EH (cell line): Measurements from ENCODE around the gene CTDNEP1.

Experiments used
- DNase-seq: peaks from one replicate; pipeline ENCODE4 v3.0.0-alpha.2; 2015; ENCODE audit warnings: low read depth

CTDNEP1 gene

GRCh38 chr17:7228920-7229319, 22.6 kb downstream of the CTDNEP1 start:
- no peak for DNase-seq

GRCh38 chr17:7226721-7227710, 24.5 kb downstream of the CTDNEP1 start:
- no peak for DNase-seq

DNA sequence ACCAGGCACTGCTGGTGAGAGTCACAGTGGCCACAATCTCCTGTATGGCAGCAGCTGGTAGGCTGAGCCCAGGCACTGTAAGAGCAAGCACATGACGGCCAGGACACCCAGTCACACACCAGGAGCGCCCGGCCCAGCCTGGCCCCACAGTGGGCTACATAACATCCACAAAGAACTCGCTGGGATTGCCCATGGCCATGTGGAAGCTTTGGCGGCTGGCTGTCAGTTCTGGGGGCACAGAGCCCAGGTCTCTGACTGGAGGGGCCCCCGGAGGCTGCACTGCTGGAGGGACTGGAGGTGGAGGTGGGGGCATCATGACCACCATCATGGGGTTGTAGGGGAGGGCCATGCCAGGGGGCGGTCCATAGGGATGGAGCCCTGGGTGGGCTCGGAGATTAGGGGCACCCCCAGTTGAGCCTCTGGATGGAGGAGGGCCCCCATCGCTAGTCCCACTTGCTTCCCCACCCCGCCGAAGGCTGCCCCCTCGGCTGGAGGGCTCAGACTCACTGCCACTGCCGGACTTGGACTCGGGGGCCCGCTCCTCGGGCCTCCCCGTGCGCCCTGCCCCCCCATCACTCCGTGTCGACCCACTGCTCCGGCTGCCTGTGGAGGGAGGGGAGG, 25.7 kb downstream of the CTDNEP1 start:
- DNase-seq = no peak

GRCh38 chr17:7224661-7225111, 26.8 kb downstream of the CTDNEP1 start:
- no peak for DNase-seq

DNA sequence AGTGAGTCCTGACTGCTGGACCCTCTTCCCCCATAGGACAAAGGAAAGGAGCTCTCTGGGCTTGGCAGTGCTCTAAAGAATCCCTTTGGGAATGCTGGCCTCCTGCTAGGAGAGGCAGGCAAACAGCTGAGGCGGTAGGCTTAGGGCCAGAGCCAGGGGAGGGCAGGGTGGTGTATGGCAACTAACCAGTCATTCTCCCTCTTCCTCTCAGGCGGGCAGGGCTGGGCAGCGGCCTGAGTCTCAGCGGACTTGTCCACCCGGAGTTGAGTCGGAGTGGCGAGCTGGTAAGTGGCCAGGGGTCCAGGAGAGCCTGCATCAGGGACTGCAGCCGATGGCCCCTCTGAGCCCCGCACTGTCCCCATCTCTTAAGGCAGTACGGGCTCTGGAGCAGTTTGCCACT, 27.4 kb downstream of the CTDNEP1 start:
- no peak for DNase-seq

DNA sequence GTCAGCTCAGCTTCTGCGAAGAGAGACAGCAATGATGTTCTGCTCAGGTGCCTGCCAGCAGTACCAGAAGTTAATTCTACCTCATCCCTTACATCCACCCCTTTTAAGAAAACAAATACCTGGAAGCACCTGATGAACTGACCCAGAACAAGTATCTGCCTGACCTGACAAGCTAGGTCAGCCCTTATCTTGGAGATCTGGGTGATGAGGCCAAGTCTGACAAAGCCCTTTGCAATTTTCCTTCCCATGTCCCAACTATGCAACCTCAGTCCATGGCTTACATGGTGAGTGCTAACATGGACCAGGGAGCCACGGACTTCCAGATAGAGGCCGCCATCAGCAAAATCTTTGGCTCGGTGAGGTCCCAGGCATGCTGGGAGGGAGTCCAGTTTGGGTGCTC, 28.2 kb downstream of the CTDNEP1 start:
- DNase-seq = no peak

DNA sequence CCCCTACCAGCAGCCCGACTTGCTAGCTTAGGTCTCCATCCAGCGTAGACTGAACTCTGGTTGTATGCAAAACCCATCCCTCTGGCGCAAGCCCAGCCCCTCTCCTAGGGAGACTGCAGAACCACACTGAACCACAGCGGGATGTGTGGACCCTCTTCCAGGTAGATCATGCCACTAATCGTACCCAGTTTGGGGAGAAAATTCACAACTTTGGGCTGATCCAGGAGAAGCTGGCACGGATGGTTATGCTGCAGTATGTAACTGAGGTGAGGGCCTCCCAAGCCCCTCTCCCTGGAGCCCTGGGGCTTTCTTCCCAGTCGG, 28.6 kb downstream of the CTDNEP1 start:
- no peak for DNase-seq

- DNase-seq = no peak
Measured at GRCh38 chr17:7222093-7222971, 29.2 kb downstream of the CTDNEP1 start.

DNA sequence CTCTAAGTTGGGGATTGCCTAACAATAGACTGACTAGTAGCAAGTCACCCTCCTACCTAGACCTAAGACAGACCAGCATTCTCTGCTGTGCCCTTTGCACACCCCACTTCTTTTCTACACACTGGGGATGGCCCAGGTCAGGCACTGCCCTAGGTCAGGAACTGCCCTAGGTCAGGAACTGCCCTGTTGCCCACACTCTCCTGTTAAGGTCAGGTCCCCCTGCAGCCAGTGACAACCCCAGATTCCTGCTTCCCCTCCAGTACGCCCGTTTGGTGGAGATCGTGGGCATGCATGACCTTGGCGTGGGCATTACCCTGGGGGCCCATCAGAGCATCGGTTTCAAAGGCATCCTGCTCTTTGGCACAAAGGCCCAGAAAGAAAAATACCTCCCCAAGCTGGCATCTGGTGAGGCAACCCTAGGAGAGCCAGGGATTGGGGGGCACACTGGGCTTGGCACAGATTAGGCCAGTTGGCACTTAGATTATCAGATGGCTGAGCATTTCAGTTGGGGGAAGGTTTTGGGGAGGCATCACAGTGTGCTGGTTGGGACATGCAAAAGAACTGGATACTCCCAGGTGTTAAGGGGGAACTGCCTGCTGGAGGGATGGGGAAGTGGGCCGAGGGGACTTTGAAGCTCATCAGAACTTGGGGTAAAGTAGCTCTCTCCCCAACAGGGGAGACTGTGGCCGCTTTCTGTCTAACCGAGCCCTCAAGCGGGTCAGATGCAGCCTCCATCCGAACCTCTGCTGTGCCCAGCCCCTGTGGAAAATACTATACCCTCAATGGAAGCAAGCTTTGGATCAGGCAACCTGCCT, 30.0 kb downstream of the CTDNEP1 start:
- no peak for DNase-seq

GRCh38 chr17:7220593-7221277, 30.8 kb downstream of the CTDNEP1 start:
- DNase-seq = peak; percentile 69

DNA sequence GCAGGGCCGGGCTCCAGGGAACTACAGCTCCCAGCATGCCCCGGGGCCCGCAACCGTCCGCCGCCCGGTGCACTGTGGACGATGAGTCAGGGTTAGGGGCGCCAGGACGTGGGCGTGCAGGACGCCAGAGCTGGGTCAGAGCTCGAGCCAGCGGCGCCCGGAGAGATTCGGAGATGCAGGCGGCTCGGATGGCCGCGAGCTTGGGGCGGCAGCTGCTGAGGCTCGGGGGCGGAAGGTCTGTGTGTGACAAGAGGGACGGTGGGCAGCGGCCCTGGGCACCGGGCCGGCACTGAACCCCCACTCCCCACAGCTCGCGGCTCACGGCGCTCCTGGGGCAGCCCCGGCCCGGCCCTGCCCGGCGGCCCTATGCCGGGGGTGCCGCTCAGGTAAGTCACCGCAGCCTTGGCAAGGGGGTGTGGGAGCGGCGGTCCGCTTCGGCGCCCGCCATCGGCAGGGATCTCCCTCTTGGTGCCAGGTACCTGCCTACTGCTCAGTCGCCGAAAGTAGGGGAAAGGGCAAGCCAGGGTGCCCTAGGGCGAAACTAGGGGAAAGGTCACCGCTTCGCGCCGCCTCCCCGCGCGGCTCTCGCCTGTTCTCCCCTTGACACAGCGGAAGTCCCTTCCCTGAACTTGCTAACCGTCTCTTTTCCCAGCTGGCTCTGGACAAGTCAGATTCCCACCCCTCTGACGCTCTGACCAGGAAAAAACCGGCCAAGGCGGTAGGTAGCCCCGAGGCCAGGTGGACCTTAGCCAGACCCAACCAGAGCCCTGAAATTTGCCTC, 31.5 kb downstream of the CTDNEP1 start, which contains the start of the genes ACADVL and DLG4:
Gene ACADVL (plus strand): TSS at position 127 of the 781 bp plus-strand sequence. CDS start 47 bp downstream, at position 174.
Gene DLG4 (minus strand): TSS at position 25 of the 781 bp plus-strand sequence.
- DNase-seq = peak; percentile 90

- no peak for DNase-seq
Measured at GRCh38 chr17:7219229-7219811, 32.2 kb downstream of the CTDNEP1 start.

- DNase-seq = no peak
Measured at GRCh38 chr17:7218758-7219157, 32.8 kb downstream of the CTDNEP1 start.

GRCh38 chr17:7218166-7218565, 33.4 kb downstream of the CTDNEP1 start:
- DNase-seq = no peak

DNA sequence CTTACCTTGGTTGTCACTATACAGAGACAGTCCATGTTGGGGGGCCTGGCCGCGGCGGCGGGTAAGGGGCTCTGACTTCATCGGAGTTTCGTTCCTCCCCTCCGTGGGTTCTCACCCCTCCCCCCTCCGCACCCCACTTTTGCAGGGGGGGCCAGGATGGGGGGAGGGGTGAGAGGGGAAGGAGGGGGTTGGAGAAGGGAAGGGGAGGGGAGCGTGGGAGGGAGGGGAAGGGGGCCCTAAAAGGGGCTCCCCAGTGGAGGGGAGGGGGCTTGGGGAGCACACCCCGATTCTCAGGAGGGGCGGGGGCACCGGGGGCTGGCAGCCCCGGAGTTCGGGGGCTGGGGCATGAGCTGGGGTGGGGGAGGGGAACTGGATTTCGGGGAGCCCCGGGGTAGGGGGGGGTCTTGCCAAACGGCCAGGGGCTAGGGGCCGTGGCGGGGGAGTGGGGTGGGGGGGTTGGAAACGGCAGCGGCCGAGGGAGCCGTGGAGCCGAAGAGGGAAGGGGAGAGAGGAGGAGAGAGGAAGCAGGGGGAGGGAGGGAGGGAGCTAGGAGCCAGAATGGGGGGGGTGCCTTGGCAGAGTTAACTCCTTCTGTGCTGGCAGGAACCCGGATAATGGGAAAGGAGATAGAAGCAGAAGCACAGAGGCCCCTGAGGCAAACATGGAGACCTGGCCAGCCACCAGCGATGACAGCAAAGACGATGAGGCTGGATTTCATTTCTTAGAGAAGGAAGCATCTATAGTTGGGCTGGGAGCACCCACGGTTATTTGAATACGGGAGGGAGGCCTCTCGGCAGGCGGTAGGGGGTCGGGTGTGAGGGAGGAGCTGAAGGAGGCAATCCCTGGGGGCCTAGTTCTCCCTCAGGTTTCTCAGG, 34.2 kb downstream of the CTDNEP1 start:
- DNase-seq = peak; percentile 81

DNA sequence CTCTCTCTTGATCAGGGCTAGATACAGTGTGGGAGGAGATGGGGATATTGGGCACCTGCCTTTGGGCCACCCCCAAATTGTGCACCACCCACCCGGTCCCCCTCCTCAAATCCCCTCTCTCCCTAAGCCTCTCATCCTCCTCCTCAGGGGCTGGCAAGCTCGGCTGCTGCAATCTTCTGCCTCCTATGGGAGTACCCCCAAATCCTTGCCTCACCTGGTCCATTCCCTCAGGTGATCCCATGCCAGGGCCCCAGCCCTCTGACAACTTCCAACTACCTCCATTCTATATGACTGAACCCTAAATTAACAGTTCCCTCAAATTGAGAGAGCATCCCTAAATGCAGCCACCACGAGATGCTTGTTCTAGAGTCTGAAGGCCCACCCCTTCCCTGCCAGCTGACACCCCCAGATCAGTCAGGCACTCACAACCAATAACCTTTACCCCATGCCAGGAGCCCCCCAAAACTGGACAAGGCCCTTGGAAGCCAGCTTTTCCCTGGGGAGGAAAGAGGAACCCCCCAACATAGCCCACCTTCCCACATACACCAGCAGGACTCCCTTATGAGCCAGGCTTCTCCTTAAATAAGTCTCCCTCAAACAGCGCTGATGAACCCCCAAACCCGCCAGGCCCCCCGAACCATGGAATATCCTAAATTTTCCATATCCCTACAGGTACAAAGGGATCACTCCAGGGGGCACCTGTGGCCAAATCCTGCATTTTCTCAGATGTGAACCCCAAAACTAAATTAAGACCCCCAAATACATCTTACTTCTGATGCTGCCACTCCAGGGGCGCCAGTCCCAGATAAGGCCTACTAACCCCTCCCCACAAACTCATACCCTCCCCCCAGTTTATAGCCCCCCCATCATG, 35.1 kb downstream of the CTDNEP1 start:
- no peak for DNase-seq

GRCh38 chr17:7215652-7216180, 35.8 kb downstream of the CTDNEP1 start:
- peak; percentile 35 for DNase-seq
